NCI-H2227 treated with DMSO at 0.1 percent for 48 hours (cell line): ENCODE data around the gene CFAP53.
"Not testable (repeated sequence)": the region's sequence is repeated elsewhere in the genome, so short reads cannot be mapped to it uniquely, and the experiment has no call there.

Source experiments
- DNase-seq: peaks from one replicate; lab custom pipeline; 2025; lab: John Stamatoyannopoulos, UW

The CFAP53 gene

GRCh38 chr18:50272568-50272967 lies 6.3 kb upstream of the CFAP53 start:
- no peak for DNase-seq

- no peak for DNase-seq
Observed at GRCh38 chr18:50268022-50268747, 1.9 kb upstream of the CFAP53 start.

- no peak for DNase-seq
Observed at GRCh38 chr18:50262977-50263376, 3.3 kb downstream of the CFAP53 start.

DNA sequence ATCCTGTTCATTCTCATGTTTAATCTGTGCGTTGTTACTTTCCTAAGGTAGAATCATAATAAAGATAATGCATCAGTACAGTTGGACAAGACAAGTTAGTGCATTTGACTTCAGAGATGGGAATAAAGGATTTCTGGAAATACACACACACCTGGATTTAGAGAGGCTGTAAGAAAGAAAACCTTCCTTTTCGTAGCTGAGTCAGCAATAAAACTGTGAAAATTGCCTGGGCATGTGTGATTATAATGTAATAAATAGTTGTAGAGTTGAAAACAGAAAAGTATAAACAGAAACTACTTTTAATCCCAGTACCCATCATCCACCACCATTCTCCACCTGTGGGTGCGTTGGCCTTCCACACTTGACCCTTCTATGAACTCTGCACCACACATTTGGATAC lies 15.4 kb downstream of the CFAP53 start:
- DNase-seq: no peak

DNA sequence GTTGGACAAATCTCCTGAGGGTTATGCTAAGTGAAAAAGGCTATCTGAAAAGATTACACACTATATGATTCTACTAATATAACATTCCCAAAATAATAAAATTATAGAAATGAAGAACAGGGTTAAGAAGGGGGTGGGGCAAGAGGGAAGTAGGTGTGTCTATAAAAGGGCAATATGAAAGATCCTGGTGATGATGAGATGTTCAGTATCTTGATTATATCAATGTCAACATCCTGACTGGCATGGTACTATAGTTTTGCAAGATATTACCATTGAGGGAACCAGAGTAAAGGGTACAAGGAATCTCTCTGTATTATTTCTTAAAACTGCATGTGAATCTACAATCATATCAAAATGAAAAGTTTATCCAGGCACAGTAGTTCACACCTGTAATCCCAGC lies 16.7 kb downstream of the CFAP53 start:
- DNase-seq: no peak

- no peak for DNase-seq
Observed at GRCh38 chr18:50247561-50247960, 18.7 kb downstream of the CFAP53 start.

GRCh38 chr18:50241768-50242167 lies 24.5 kb downstream of the CFAP53 start:
- not testable (repeated sequence) for DNase-seq

DNA sequence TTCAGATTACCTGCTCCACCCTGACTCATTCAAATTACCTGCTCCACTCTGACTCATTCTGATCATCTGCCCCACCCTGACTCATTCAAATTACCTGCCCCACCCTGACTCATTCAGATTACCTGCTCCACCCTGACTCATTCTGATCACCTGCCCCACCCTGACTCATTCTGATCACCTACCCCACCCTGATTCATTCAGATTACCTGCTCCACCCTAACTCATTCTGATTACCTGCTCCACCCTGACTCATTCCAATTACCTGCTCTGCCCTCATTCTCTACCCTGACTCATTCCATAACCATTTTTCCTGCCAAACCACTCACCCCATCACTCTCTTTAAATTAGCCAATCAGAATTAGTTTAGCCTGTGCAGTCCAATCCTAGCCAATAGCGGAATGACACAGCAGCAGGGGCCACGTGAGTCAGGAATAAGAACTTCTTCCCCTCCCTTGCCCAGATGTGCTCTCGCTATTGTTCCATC lies 26.2 kb downstream of the CFAP53 start:
- DNase-seq: no peak

GRCh38 chr18:50232419-50232818 lies 33.9 kb downstream of the CFAP53 start:
- no peak for DNase-seq

- no peak for DNase-seq
Observed at GRCh38 chr18:50231621-50232020, 34.7 kb downstream of the CFAP53 start.

DNA sequence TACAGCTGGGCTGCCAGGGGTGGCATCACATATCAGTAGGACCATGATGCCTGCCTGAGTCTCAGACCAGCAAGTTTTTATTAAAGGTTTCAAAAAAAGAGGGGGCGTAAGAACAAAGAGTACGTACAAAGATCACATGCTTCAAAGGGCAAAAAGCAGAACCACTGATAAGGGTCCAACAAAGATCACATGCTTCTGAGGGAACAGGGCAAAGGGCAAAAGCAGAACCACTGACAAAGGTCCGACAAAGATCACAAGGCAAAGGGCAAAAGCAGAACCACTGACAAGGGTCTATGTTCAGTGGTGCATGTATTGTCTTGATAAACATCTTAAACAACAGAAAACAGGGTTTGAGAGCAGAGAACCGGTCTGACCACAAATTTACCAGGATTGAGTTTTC lies 46.0 kb downstream of the CFAP53 start:
- not testable (repeated sequence) for DNase-seq

- no peak for DNase-seq
Observed at GRCh38 chr18:50218432-50219197, 47.7 kb downstream of the CFAP53 start.

DNA sequence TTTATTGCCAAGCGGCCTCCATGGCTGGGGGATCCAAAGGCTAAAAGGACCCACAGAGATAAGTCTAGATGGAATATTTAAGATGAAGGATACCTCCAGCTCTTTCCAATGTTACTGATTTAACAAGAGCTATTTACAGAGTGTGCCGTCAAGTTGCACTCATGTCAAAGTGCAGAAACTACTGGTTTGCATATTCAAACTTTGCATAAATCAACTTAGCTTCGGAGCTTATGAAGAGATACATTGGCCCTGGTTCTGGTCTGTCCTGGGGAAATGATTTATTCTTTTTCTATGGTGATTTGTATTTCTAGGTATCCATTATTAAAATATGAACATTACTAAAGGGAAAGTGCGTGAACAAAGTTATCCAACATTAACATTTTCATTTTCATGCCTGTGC lies 57.0 kb downstream of the CFAP53 start:
- DNase-seq: no peak

- no peak for DNase-seq
Observed at GRCh38 chr18:50207722-50208121, 58.6 kb downstream of the CFAP53 start.

DNA sequence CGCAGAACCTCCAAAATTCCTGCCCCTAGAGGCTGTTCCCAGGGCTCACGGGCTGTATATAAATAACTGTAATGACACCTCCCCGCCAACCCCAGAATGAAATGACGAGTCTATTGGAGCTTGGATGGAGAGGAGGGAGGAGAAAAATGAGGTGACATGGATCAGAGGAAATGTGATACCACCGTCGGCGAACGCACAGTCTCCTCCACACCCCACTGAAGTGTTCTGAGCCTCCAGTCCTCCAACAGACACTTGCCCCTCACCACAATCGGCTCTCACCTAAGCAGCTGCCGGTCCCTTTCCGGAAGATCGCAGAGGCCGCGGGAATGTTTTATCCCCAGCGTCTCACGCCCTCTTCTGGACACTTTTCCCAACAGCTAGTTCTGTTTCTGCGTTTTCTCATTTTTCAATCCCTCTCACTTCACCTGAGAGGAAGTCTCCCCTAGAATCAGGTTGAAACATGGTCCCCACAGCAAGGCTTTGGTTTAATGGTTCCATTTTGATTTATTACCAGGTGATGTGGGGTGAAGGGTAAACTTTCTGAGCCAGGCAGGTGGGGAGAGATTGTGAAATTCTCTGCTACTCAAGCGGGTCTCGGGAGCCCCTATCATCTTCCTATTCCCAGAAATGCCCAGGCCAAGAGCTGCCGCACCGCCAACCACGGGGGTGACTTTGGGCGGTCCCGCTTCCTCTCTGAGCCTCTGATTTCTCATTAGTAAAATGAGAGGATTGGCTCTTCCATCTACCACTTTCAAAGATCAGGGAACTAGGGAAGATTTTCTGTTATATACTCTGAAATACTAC lies 62.3 kb downstream of the CFAP53 start:
- peak; percentile 78 for DNase-seq

DNA sequence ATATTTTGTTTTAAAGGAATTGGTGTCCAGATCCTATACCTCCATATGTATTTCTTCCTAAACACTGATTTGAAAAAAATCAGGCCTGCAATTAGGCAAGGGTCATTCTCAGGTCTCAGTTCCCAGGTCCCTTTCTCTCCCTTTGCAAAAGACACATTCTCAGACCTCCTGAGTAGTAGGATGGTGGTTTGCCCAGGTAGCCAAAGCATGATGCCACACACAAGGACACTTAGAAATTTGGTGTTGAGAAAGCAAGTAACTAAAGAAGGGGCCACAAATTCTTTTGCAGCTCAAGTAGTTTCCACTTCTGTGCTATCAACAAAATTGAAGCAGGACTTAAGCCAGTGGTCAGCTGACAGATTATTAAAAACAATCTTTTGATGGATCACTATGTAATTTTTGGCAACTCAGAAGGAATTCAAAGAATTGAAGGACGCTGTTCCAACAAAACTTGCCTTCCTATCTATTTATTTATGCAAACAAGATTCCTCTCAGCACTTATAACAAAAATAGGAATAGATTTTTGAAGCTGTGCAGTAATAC lies 64.7 kb downstream of the CFAP53 start:
- no peak for DNase-seq

GRCh38 chr18:50199921-50200320 lies 66.4 kb downstream of the CFAP53 start:
- no peak for DNase-seq

DNA sequence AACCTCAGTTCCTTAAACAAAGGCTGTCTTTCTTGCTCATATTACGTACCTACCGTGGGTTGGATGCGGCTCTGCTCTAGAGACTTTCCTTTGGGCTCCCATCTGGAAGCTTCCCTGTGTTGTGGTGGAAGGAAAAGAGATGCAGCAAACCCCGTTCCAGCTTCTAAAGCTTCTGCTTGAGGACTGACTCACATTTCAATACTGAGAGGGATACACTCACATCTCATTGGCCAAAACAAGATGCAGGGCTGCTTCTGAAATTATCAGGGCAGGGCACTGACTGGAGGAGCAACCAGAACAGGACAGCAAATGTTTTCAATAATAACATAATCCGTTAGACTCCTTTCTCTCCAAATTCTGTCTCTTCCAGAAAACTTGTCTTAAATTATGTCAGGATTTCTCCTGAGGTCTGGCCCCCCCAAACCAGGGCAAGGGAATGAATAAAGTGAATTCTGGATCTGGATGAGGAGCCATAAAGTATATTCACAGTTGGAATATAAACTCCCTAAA lies 66.9 kb downstream of the CFAP53 start:
- DNase-seq: no peak

GRCh38 chr18:50196261-50196660 lies 70.0 kb downstream of the CFAP53 start:
- DNase-seq: no peak

GRCh38 chr18:50195689-50196088 lies 70.6 kb downstream of the CFAP53 start:
- DNase-seq: no peak

- DNase-seq: peak; percentile 26
Observed at GRCh38 chr18:50194631-50195532, 71.4 kb downstream of the CFAP53 start, which contains the start of gene MYO5B. Gene MYO5B (minus strand): TSS chr18:50195147. CDS start chr18:50194793, 354 bp downstream.
